Neural cell (in vitro differentiated cells): ENCODE measurements around the gene FOXO3. TPM values are rescaled to one million over a fixed set of nuclear protein-coding genes. Genes with fewer than 3 reads are reported as not detected.

Experiments used
- H2AFZ ChIP-seq: fragments of 200-600, 300-800 bp; sonication (generic), shearing (Covaris generic); 2 replicates; pipeline ENCODE4 v1.6.0; 2014; ENCODE audit warnings: low read depth, mild to moderate bottlenecking, antibody characterized with exemption, low read length, moderate library complexity
- H3F3A ChIP-seq: fragments of 200-600 bp; shearing (Covaris generic); 2 replicates; pipeline ENCODE4 v1.6.1; 2016; ENCODE audit warnings: mild to moderate bottlenecking, moderate library complexity, mixed read lengths, antibody characterized with exemption, low read length; ENCODE audit not compliant: insufficient read depth, poor library complexity, severe bottlenecking
- H3K27ac ChIP-seq: fragments of 200-600, 300-800 bp; sonication (generic), shearing (Covaris generic); 2 replicates; pipeline ENCODE4 v1.5.1; 2014; ENCODE audit warnings: mild to moderate bottlenecking, low read length, moderate library complexity
- H3K27me3 ChIP-seq: fragments of 300-800, 200-600 bp; sonication (generic), shearing (Covaris generic); 2 replicates; pipeline ENCODE4 v1.6.0; 2014; ENCODE audit warnings: mild to moderate bottlenecking, low read depth, low read length, moderate library complexity; ENCODE audit not compliant: insufficient read depth
- H3K36me3 ChIP-seq: fragments of 300-800, 200-600 bp; sonication (generic), shearing (Covaris generic); 2 replicates; pipeline ENCODE4 v1.5.1; 2014; ENCODE audit warnings: mild to moderate bottlenecking, antibody characterized with exemption, low read length, moderate library complexity; ENCODE audit not compliant: insufficient read depth
- H3K4me2 ChIP-seq: fragments of 300-800, 200-600 bp; sonication (generic), shearing (Covaris generic); 2 replicates; pipeline ENCODE4 v1.6.0; 2014; ENCODE audit warnings: mild to moderate bottlenecking, low read length
- H3K4me3 ChIP-seq: fragments of 300-800, 200-600 bp; sonication (generic), shearing (Covaris generic); 2 replicates; pipeline ENCODE4 v1.5.1; 2014; ENCODE audit warnings: mild to moderate bottlenecking, low read length, moderate library complexity
- H3K79me2 ChIP-seq: fragments of 200-600 bp; shearing (Covaris generic); replicated peaks from 2 replicates; pipeline ENCODE4 v1.6.0; 2014; ENCODE audit warnings: mild to moderate bottlenecking, low read length, moderate library complexity; ENCODE audit not compliant: insufficient read depth
- H3K9ac ChIP-seq: fragments of 300-800, 200-600 bp; sonication (generic), shearing (Covaris generic); 2 replicates; pipeline ENCODE4 v1.6.1; 2016; ENCODE audit warnings: mild to moderate bottlenecking, low read length, mixed read lengths
- H3K9me2 ChIP-seq: fragments of 200-600 bp; shearing (Covaris generic); 2 replicates; pipeline ENCODE4 v1.6.1; 2016; ENCODE audit warnings: mild to moderate bottlenecking, low read length, mixed read lengths; ENCODE audit not compliant: insufficient read depth
- H3K9me3 ChIP-seq: fragments of 200-600, 300-800 bp; sonication (generic), shearing (Covaris generic); 2 replicates; pipeline ENCODE4 v1.6.1; 2016; ENCODE audit warnings: mild to moderate bottlenecking, mixed run types, low read length, moderate library complexity, mixed read lengths
- H4K20me1 ChIP-seq: fragments of 200-600 bp; shearing (Covaris generic); 2 replicates; pipeline ENCODE4 v1.6.1; 2016; ENCODE audit warnings: mild to moderate bottlenecking, mixed run types; ENCODE audit not compliant: insufficient read depth
- CTCF ChIP-seq: fragments of 450-650 bp; IDR thresholded peaks from 2 replicates; pipeline ENCODE4 v1.5.1; 2014; ENCODE audit warnings: antibody characterized with exemption, mild to moderate bottlenecking, moderate library complexity; ENCODE audit not compliant: poor library complexity, severe bottlenecking
- EP300 ChIP-seq: fragments of 450-650 bp; conservative IDR thresholded peaks from 2 replicates; pipeline ENCODE4 v1.6.1; 2014; ENCODE audit warnings: antibody characterized with exemption, mild to moderate bottlenecking, moderate library complexity; ENCODE audit not compliant: poor library complexity, severe bottlenecking
- EZH2 ChIP-seq: fragments of 200-600, 300-800 bp; shearing (Covaris generic), sonication (generic); IDR thresholded peaks from 2 replicates; pipeline ENCODE4 v1.6.1; 2014; ENCODE audit warnings: antibody characterized with exemption, low read length, borderline replicate concordance, mild to moderate bottlenecking; ENCODE audit not compliant: insufficient read depth, poor library complexity, severe bottlenecking
- MXI1 ChIP-seq: fragments of 450-650 bp; conservative IDR thresholded peaks from 2 replicates; pipeline ENCODE4 v1.6.1; 2014; ENCODE audit warnings: antibody characterized with exemption, mild to moderate bottlenecking; ENCODE audit not compliant: poor library complexity, severe bottlenecking
- POLR2AphosphoS5 ChIP-seq: IDR thresholded peaks from 2 replicates; pipeline ENCODE4 v1.6.1; 2012
- RAD21 ChIP-seq: fragments of 450-650 bp; conservative IDR thresholded peaks from 2 replicates; pipeline ENCODE4 v1.6.1; 2014; ENCODE audit warnings: antibody characterized with exemption, mild to moderate bottlenecking, moderate library complexity
- REST ChIP-seq: IDR thresholded peaks from 2 replicates; pipeline ENCODE4 v1.6.1; 2012; ENCODE audit warnings: borderline replicate concordance
- SMC3 ChIP-seq: fragments of 450-650 bp; conservative IDR thresholded peaks from 2 replicates; pipeline ENCODE4 v1.6.1; 2014; ENCODE audit warnings: antibody characterized with exemption, mild to moderate bottlenecking, moderate library complexity; ENCODE audit not compliant: poor library complexity
- TAF1 ChIP-seq: IDR thresholded peaks from 2 replicates; pipeline ENCODE4 v1.6.1; 2012; ENCODE audit warnings: low read depth
- polyA plus RNA-seq: library from polyadenylated mRNA; depleted of rRNA; stranded (reverse); fragments of >200 nt; gene quantifications from 2 replicates; pipeline ENCODE4 v1.2.3, GENCODE V29; 2014

The FOXO3 gene
- polyA plus RNA-seq, 1 donor from 2014 or later, result 21.3 TPM

GRCh38 chr6:108698593-108699289 is 138.0 kb downstream of the FOXO3 start:
- Histone ChIP-seq H2AFZ (no peak overlapping the region), H3K9me2 (no peaks in the 10 kb centered on the region), H3K27me3 (no peaks in the 10 kb centered on the region), H3K79me2 (no peaks in the 10 kb centered on the region), H4K20me1 (no peaks in the 10 kb centered on the region), H3K9me3 (no peaks in the 10 kb centered on the region), H3K27ac (no peak overlapping the region), H3K9ac (no peak overlapping the region), H3K36me3 (no peaks in the 10 kb centered on the region), H3F3A (no peaks in the 10 kb centered on the region), H3K4me2 (no peak overlapping the region), H3K4me3 (no peak overlapping the region)
- TF ChIP-seq EP300 (no peak), CTCF (no peak), POLR2AphosphoS5 (no peak), SMC3 (no peak), RAD21 (no peak), MXI1 (no peak), REST (no peak), TAF1 (no peak), EZH2 (no peak)

- Histone ChIP-seq H3F3A (no peaks in the 10 kb centered on the region), H3K9ac (no peak overlapping the region), H3K4me2 (no peak overlapping the region), H3K4me3 (no peak overlapping the region), H2AFZ (no peak overlapping the region), H3K9me2 (no peaks in the 10 kb centered on the region), H3K79me2 (no peaks in the 10 kb centered on the region), H3K27me3 (no peaks in the 10 kb centered on the region), H3K9me3 (no peaks in the 10 kb centered on the region), H3K36me3 (no peaks in the 10 kb centered on the region), H4K20me1 (no peaks in the 10 kb centered on the region), H3K27ac (no peak overlapping the region)
- TF ChIP-seq REST (no peak), EZH2 (no peak), RAD21 (no peak), EP300 (no peak), TAF1 (no peak), SMC3 (no peak), CTCF (no peak), MXI1 (no peak), POLR2AphosphoS5 (no peak)
These were observed 138.7 kb downstream of the FOXO3 start for GRCh38 chr6:108699290-108700041.
